Mesenchymal stem cell (in vitro differentiated cells and primary cell): ENCODE measurements around the gene IL6ST.

ENCODE experiments used
- DNase-seq: peaks from one replicate; pipeline ENCODE4 v3.0.0-alpha.2; 2013
- H2AFZ ChIP-seq: one replicate; pipeline ENCODE4 v1.6.1; 2013; ENCODE audit warnings: low read depth, mild to moderate bottlenecking, control low read depth, inconsistent platforms, low read length, moderate library complexity
- H2AK5ac ChIP-seq: 2 replicates; pipeline ENCODE4 v1.6.1; 2013; ENCODE audit warnings: low read length, moderate library complexity, mild to moderate bottlenecking, inconsistent platforms; ENCODE audit not compliant: severe bottlenecking
- H2BK120ac ChIP-seq: one replicate; pipeline ENCODE4 v1.6.1; 2013; ENCODE audit warnings: low read depth, mild to moderate bottlenecking, inconsistent platforms, low read length, moderate library complexity
- H2BK12ac ChIP-seq, 2 experiments: one replicate each; pipeline ENCODE4 v1.6.1; 2013; ENCODE audit warnings: inconsistent platforms in 2 of 2, low read length in 2 of 2, mild to moderate bottlenecking in 2 of 2, moderate library complexity in 2 of 2, control low read depth in 1 of 2
- H2BK15ac ChIP-seq: one replicate; pipeline ENCODE4 v1.6.1; 2013; ENCODE audit warnings: mild to moderate bottlenecking, low read depth, inconsistent platforms; ENCODE audit not compliant: poor library complexity, severe bottlenecking
- H2BK5ac ChIP-seq: 2 replicates; pipeline ENCODE4 v1.6.1; 2013; ENCODE audit warnings: low read depth, mild to moderate bottlenecking, low read length, control low read depth, inconsistent platforms; ENCODE audit not compliant: poor library complexity, severe bottlenecking
- H3K14ac ChIP-seq, 2 experiments: one replicate each; pipeline ENCODE4 v1.6.1; 2013; ENCODE audit warnings: inconsistent platforms in 2 of 2, low read length in 2 of 2, control low read depth in 1 of 2, mild to moderate bottlenecking in 1 of 2, moderate library complexity in 1 of 2
- H3K18ac ChIP-seq, 2 experiments: one replicate each; pipeline ENCODE4 v1.6.1; 2013; ENCODE audit warnings: inconsistent platforms in 2 of 2, low read length in 2 of 2, control low read depth in 1 of 2, low read depth in 1 of 2, mild to moderate bottlenecking in 1 of 2
- H3K23ac ChIP-seq, 2 experiments: one replicate each; pipeline ENCODE4 v1.6.1; 2013; ENCODE audit warnings: inconsistent platforms in 2 of 2, low read length in 2 of 2, mild to moderate bottlenecking in 2 of 2, moderate library complexity in 2 of 2, control low read depth in 1 of 2
- H3K27ac ChIP-seq: 2 replicates; pipeline ENCODE4 v1.5.1; 2013; ENCODE audit warnings: mild to moderate bottlenecking, moderate library complexity, low read length, control low read depth, inconsistent platforms; ENCODE audit not compliant: poor library complexity, severe bottlenecking
- H3K27me3 ChIP-seq, 2 experiments: 2 replicates each; pipeline versions ENCODE4 v1.6.1 to v1.7.0; 2013; ENCODE audit warnings: low read length in 2 of 2, mild to moderate bottlenecking in 2 of 2, moderate library complexity in 2 of 2, control low read depth in 1 of 2, inconsistent platforms in 1 of 2; ENCODE audit not compliant: control insufficient read depth in 1 of 2, insufficient read depth in 1 of 2
- H3K36me3 ChIP-seq, 2 experiments: 2 replicates each; pipeline versions ENCODE4 v1.6.1 to v1.7.0; 2013; ENCODE audit warnings: low read length in 2 of 2, control low read depth in 1 of 2, inconsistent platforms in 1 of 2, low read depth in 1 of 2, mild to moderate bottlenecking in 1 of 2; ENCODE audit not compliant: insufficient read depth in 2 of 2, control insufficient read depth in 1 of 2
- H3K4ac ChIP-seq, 2 experiments: one replicate each; pipeline ENCODE4 v1.6.1; 2013; ENCODE audit warnings: inconsistent platforms in 2 of 2, low read length in 2 of 2, mild to moderate bottlenecking in 2 of 2, moderate library complexity in 2 of 2, control low read depth in 1 of 2, low read depth in 1 of 2
- H3K4me1 ChIP-seq: 2 replicates; pipeline ENCODE4 v1.6.1; 2013; ENCODE audit warnings: low read depth, low read length, control low read depth; ENCODE audit not compliant: control insufficient read depth, insufficient read depth
- H3K4me2 ChIP-seq: 2 replicates; pipeline ENCODE4 v1.6.1; 2013; ENCODE audit warnings: low read length, mild to moderate bottlenecking, inconsistent platforms; ENCODE audit not compliant: poor library complexity, severe bottlenecking
- H3K4me3 ChIP-seq, 2 experiments: 2 replicates each; pipeline versions ENCODE4 v1.5.1 to v1.7.0; 2013; ENCODE audit warnings: low read length in 2 of 2, mild to moderate bottlenecking in 2 of 2, control low read depth in 1 of 2, low read depth in 1 of 2; ENCODE audit not compliant: insufficient read depth in 1 of 2
- H3K79me1 ChIP-seq: replicated peaks from 2 replicates; pipeline ENCODE4 v1.6.1; 2013; ENCODE audit warnings: mild to moderate bottlenecking, control low read depth, low read length, inconsistent platforms; ENCODE audit not compliant: poor library complexity, severe bottlenecking
- H3K9ac ChIP-seq: 2 replicates; pipeline ENCODE4 v1.7.0; 2013; ENCODE audit warnings: mild to moderate bottlenecking, low read length, moderate library complexity
- H3K9me3 ChIP-seq: 2 replicates; pipeline ENCODE4 v1.7.0; 2013; ENCODE audit warnings: mild to moderate bottlenecking, low read length; ENCODE audit not compliant: control insufficient read depth
- H4K8ac ChIP-seq: one replicate; pipeline ENCODE4 v1.6.1; 2013; ENCODE audit warnings: inconsistent platforms, mild to moderate bottlenecking, low read length, moderate library complexity
- H4K91ac ChIP-seq: one replicate; pipeline ENCODE4 v1.6.1; 2013; ENCODE audit warnings: mild to moderate bottlenecking, low read length, inconsistent platforms
- WGBS: methylation state at CpG from one replicate; pipeline ENCODE4 v1.1.7; 2013; ENCODE audit warnings: mixed read lengths; 5-methylcytosine and 5-hydroxymethylcytosine counted together

IL6ST gene

DNA sequence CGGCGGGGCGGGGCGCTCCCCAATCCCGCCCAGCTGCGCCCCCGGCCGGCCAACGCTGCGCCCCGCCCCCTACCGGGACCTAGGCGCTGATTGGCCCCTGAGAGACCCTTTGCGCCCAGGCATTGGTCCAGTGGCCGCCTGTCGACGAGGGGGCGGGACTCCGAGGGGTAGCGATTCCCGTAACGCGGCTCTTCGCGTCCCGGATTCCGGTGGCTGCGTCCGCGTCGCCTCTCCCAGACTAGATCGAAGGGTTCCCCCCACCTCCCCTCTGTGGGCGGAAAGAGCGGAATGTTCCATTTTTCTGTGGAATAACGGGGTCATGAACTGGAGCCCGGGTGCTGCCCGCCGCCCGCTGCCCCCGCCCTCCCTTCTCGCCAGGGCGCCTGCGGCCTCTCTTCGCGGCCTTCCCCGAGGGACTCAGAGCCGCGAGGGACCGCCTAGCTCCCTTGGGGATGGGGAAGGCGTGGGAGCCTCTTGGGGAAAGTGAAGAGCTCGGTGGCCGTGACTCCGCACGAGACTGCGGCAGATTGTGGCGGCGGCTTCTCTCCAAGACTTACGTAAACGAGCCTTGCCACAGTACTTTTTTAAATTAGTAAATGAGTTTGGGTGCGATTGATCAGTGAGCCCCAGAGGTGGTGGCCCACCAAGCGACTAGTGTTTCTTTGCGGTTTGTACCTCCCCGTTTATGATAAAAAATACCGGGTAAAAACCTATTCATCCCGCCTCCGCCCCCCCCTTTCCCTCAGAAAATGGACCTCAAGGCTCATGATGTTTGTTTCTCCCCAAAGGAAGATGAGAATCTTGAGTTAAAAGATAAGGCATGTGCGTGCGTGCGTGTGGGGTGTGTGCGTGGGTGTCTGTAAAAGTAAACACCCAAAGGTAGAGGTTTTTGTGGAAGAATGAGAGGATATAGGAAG is 493 bp upstream of the IL6ST start:
- Histone ChIP-seq H4K91ac (peak overlapping the region; percentile 83), H3K23ac (no peak overlapping the region), H3K4me2 (peak overlapping the region; percentile 68), H3K27ac (peak overlapping the region; percentile 73), H2AFZ (no peak overlapping the region), H3K4ac (peak overlapping the region in 1 of 2 experiments; percentile 94), H3K9ac (peak overlapping the region; percentile 100), H3K18ac (peak overlapping the region; percentile 58 to 83), H2BK15ac (no peak overlapping the region), H2AK5ac (no peak overlapping the region), H2BK12ac (peak overlapping the region in 1 of 2 experiments; percentile 12), H3K4me3 (peak overlapping the region; percentile 98 to 99), H3K9me3 (no peaks in the 10 kb centered on the region), H3K14ac (no peak overlapping the region), H3K36me3 (peaks cover 0 to 8% of the 10 kb centered on the region in 2 experiments), H2BK5ac (peak overlapping the region; percentile 96), H3K4me1 (no peaks in the 10 kb centered on the region), H2BK120ac (peak overlapping the region; percentile 58), H4K8ac (no peak overlapping the region), H3K27me3 (no peaks in the 10 kb centered on the region), H3K79me1 (no peaks in the 10 kb centered on the region)
- WGBS, result under 1% methylated on average over 43 of the region's 70 CpGs
- DNase-seq, result peak; percentile 99

DNA sequence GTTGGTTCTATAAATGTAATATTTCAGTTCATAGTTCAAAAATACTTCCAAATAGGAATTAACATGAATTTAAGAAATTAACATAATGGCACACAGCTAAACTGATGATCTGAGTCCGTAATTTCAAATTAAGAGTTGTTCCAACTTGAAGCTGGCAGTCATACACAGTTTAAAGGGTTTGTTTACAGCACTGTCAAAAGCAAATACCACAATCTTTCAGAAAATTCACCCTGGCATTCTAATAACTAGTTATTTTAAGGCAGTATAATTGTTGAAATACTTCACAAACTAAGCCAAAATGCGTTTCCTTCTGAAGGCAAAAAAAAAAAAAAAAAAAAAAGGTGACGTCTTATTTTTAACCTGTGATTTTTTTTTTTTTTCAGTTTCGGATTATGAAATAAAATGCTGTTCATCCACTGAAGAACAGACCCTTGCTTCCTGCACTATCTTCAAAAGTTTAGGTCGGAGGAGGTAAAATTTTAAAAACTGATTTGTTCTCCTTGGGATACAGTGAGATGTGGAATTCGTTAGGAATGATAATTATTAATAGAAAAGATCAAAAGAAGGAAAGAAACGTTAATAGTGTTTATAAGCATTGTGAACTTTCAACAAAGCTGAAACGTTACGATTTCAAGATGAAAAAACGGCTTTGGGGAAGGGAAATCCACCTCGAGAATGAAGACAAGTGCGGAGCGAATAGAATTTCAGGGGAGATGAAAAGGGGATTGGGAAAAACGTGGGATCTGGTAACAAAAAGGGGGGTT is 850 bp downstream of the IL6ST start:
- peak overlapping the region; percentile 87 for H3K27ac ChIP-seq
- peak overlapping the region; percentile 98 to 99 for H3K4me3 ChIP-seq
- peak overlapping the region; percentile 100 for H4K91ac ChIP-seq
- H3K9ac ChIP-seq, result peak overlapping the region; percentile 100
- H3K9me3 ChIP-seq, result no peaks in the 10 kb centered on the region
- peak; percentile 45 for DNase-seq
- H3K27me3 ChIP-seq, result no peaks in the 10 kb centered on the region
- H2BK5ac ChIP-seq, result peak overlapping the region; percentile 96
- no peaks in the 10 kb centered on the region for H3K79me1 ChIP-seq
- H3K4ac ChIP-seq, result peak overlapping the region; percentile 99 to 100
- H2AFZ ChIP-seq, result no peak overlapping the region
- peak overlapping the region in 1 of 2 experiments; percentile 100 for H3K14ac ChIP-seq
- peaks cover 0 to 10% of the 10 kb centered on the region in 2 experiments for H3K36me3 ChIP-seq
- no peak overlapping the region for H2AK5ac ChIP-seq
- H2BK120ac ChIP-seq, result peak overlapping the region; percentile 91
- peak overlapping the region; percentile 97 to 100 for H3K18ac ChIP-seq
- under 1% methylated on average over 10 of the region's 14 CpGs for WGBS
- H2BK15ac ChIP-seq, result no peak overlapping the region
- H2BK12ac ChIP-seq, result no peak overlapping the region
- H3K23ac ChIP-seq, result no peak overlapping the region
- peak overlapping the region; percentile 100 for H4K8ac ChIP-seq
- H3K4me2 ChIP-seq, result peak overlapping the region; percentile 72
- H3K4me1 ChIP-seq, result no peaks in the 10 kb centered on the region

GRCh38 chr5:55993013-55993412 is 1.8 kb downstream of the IL6ST start:
- H3K27me3 ChIP-seq, result no peaks in the 10 kb centered on the region
- H3K23ac ChIP-seq, result no peak overlapping the region
- no peak overlapping the region for H4K91ac ChIP-seq
- peak overlapping the region in 1 of 2 experiments; percentile 64 for H3K18ac ChIP-seq
- H3K9ac ChIP-seq, result peak overlapping the region; percentile 100
- peaks cover 0 to 10% of the 10 kb centered on the region in 2 experiments for H3K36me3 ChIP-seq
- no peak overlapping the region for H2BK15ac ChIP-seq
- H4K8ac ChIP-seq, result no peak overlapping the region
- 2% methylated on average over 4 of the region's 5 CpGs for WGBS
- H3K14ac ChIP-seq, result no peak overlapping the region
- no peaks in the 10 kb centered on the region for H3K79me1 ChIP-seq
- peak overlapping the region; percentile 64 for H3K4me2 ChIP-seq
- H3K4me1 ChIP-seq, result no peaks in the 10 kb centered on the region
- H2BK12ac ChIP-seq, result no peak overlapping the region
- no peaks in the 10 kb centered on the region for H3K9me3 ChIP-seq
- peak overlapping the region in 1 of 2 experiments; percentile 98 for H3K4me3 ChIP-seq
- no peak overlapping the region for H2AK5ac ChIP-seq
- H2BK5ac ChIP-seq, result no peak overlapping the region
- H2AFZ ChIP-seq, result no peak overlapping the region
- DNase-seq, result peak; percentile 74
- H3K27ac ChIP-seq, result no peak overlapping the region
- no peak overlapping the region for H2BK120ac ChIP-seq
- H3K4ac ChIP-seq, result no peak overlapping the region
